Activated naive CD8-positive, alpha-beta T cell treated with anti-CD3 and anti-CD28 coated beads, Interleukin-2, amount 10 ng/mL, durations not matched to agents 7 days and 5 days (primary cell): Measurements from ENCODE around the gene AKAP5. TPM values are rescaled to one million over a fixed set of nuclear protein-coding genes. Genes with fewer than 3 reads are reported as not detected.
A peak's percentile ranks its signal among the peaks of the same experiment; 100 is the strongest.

Experiments used
- ATAC-seq: fragments of 150-1000 bp; cut with Tn5 transposase; one replicate; pipeline ENCODE4 v1.10.0; 2021; ENCODE audit warnings: low read depth, moderate library complexity
- POLR2A ChIA-PET: fragments of 350-600 bp; sonication (Branson Sonifier 250); formaldehyde crosslinking; loops from one replicate; lab custom pipeline; 2021; ENCODE audit warnings: antibody characterized with exemption; lab: Charles Lee
- DNase-seq: peaks from one replicate; pipeline ENCODE4 v3.0.0; 2021
- H3K27ac Mint-ChIP-seq: one replicate; pipeline ENCODE4 v1.8.0; 2022; ENCODE audit warnings: mild to moderate bottlenecking, mixed read lengths
- H3K27me3 Mint-ChIP-seq: one replicate; pipeline ENCODE4 v1.8.0; 2022; ENCODE audit warnings: mild to moderate bottlenecking, moderate library complexity, mixed read lengths
- H3K36me3 Mint-ChIP-seq: one replicate; pipeline ENCODE4 v1.8.0; 2021; ENCODE audit warnings: mild to moderate bottlenecking, mixed read lengths
- H3K4me1 Mint-ChIP-seq: one replicate; pipeline ENCODE4 v1.8.0; 2021; ENCODE audit warnings: mixed read lengths
- H3K4me3 Mint-ChIP-seq: one replicate; pipeline ENCODE4 v1.8.0; 2022; ENCODE audit warnings: mild to moderate bottlenecking, moderate library complexity, mixed read lengths
- H3K9me3 Mint-ChIP-seq: one replicate; pipeline ENCODE4 v1.8.0; 2021; ENCODE audit warnings: mixed read lengths
- total RNA-seq, 2 experiments: library from RNA; stranded (reverse); gene quantifications; one replicate each; pipeline ENCODE4 v1.2.3, GENCODE V29; 2021

Gene AKAP5
- total RNA-seq, 2 experiments from 2014 or later: 1.7 TPM

GRCh38 chr14:64465831-64466554 is 694 bp downstream of the AKAP5 start:
- peak overlapping the region; percentile 50 for H3K27ac Mint-ChIP-seq
- peak overlapping the region; percentile 82 for H3K4me3 Mint-ChIP-seq
- peaks cover 2% of the 10 kb centered on the region for H3K27me3 Mint-ChIP-seq
- peaks cover 29% of the 10 kb centered on the region for H3K4me1 Mint-ChIP-seq
- ATAC-seq (no peak), DNase-seq (no peak)
- H3K36me3 Mint-ChIP-seq: peaks cover 8% of the 10 kb centered on the region
- no peaks in the 10 kb centered on the region for H3K9me3 Mint-ChIP-seq
- POLR2A ChIA-PET: interaction anchor here (0.8 to 1.2 kb wide), 3 partner anchors 9 to 78 kb away, joined by 3 read pairs; partner anchors contain the start of gene MTHFD1

GRCh38 chr14:64467101-64467500 is 1.8 kb downstream of the AKAP5 start:
- POLR2A ChIA-PET: interaction anchor here (1.2 kb wide), 1 partner anchor 80 kb away, joined by 3 read pairs; no protein-coding TSS in a partner anchor
- DNase-seq (no peak), ATAC-seq (no peak)
- H3K4me1 Mint-ChIP-seq: peaks cover 29% of the 10 kb centered on the region
- no peak overlapping the region for H3K27ac Mint-ChIP-seq
- H3K36me3 Mint-ChIP-seq: peaks cover 7% of the 10 kb centered on the region
- H3K9me3 Mint-ChIP-seq: no peaks in the 10 kb centered on the region
- no peak overlapping the region for H3K4me3 Mint-ChIP-seq
- peaks cover 2% of the 10 kb centered on the region for H3K27me3 Mint-ChIP-seq

GRCh38 chr14:64467566-64467965 is 2.3 kb downstream of the AKAP5 start:
- ATAC-seq (no peak), DNase-seq (no peak)
- no peak overlapping the region for H3K27ac Mint-ChIP-seq
- no peak overlapping the region for H3K4me3 Mint-ChIP-seq
- peaks cover 2% of the 10 kb centered on the region for H3K27me3 Mint-ChIP-seq
- POLR2A ChIA-PET: interaction anchor here (1.2 kb wide), 1 partner anchor 80 kb away, joined by 3 read pairs; no protein-coding TSS in a partner anchor
- peaks cover 5% of the 10 kb centered on the region for H3K36me3 Mint-ChIP-seq
- no peaks in the 10 kb centered on the region for H3K9me3 Mint-ChIP-seq
- H3K4me1 Mint-ChIP-seq: peaks cover 29% of the 10 kb centered on the region

- H3K36me3 Mint-ChIP-seq: peaks cover 5% of the 10 kb centered on the region
- H3K9me3 Mint-ChIP-seq: no peaks in the 10 kb centered on the region
- POLR2A ChIA-PET: no interaction called here
- no peak overlapping the region for H3K27ac Mint-ChIP-seq
- peaks cover 29% of the 10 kb centered on the region for H3K4me1 Mint-ChIP-seq
- peaks cover 2% of the 10 kb centered on the region for H3K27me3 Mint-ChIP-seq
- H3K4me3 Mint-ChIP-seq: no peak overlapping the region
- ATAC-seq (no peak), DNase-seq (no peak)
These were observed 3.2 kb downstream of the AKAP5 start for GRCh38 chr14:64468451-64468850.

GRCh38 chr14:64474041-64474440 is 8.7 kb downstream of the AKAP5 start:
- DNase-seq: no peak
- Mint-ChIP-seq H3K4me1 (peaks cover 2% of the 10 kb centered on the region), H3K9me3 (no peaks in the 10 kb centered on the region), H3K27me3 (no peaks in the 10 kb centered on the region), H3K4me3 (no peak overlapping the region), H3K27ac (no peak overlapping the region), H3K36me3 (peaks cover 1% of the 10 kb centered on the region)
- POLR2A ChIA-PET: no interaction called here
- no peak for ATAC-seq

- DNase-seq: no peak
- Mint-ChIP-seq H3K36me3 (peaks cover 3% of the 10 kb centered on the region), H3K9me3 (no peaks in the 10 kb centered on the region), H3K27me3 (no peaks in the 10 kb centered on the region), H3K4me1 (peaks cover 2% of the 10 kb centered on the region), H3K27ac (no peak overlapping the region), H3K4me3 (no peak overlapping the region)
- no peak for ATAC-seq
- POLR2A ChIA-PET: interaction anchor here (0.7 kb wide), 2 partner anchors 9 to 248 kb away, joined by 3 to 5 read pairs; partner anchors contain the start of gene AKAP5
These were observed 9.4 kb downstream of the AKAP5 start for GRCh38 chr14:64474698-64475097.

- Mint-ChIP-seq H3K4me1 (peaks cover 2% of the 10 kb centered on the region), H3K9me3 (no peaks in the 10 kb centered on the region), H3K27me3 (no peaks in the 10 kb centered on the region), H3K4me3 (no peak overlapping the region), H3K27ac (no peak overlapping the region), H3K36me3 (peaks cover 4% of the 10 kb centered on the region)
- ATAC-seq (no peak), DNase-seq (no peak)
- POLR2A ChIA-PET: interaction anchor here (0.7 kb wide), 1 partner anchor 10 kb away, joined by 3 read pairs; the partner anchor contains the start of gene AKAP5
These were observed 10.4 kb downstream of the AKAP5 start for GRCh38 chr14:64475585-64476273.

GRCh38 chr14:64476438-64476837 is 11.1 kb downstream of the AKAP5 start:
- ATAC-seq (no peak), DNase-seq (no peak)
- Mint-ChIP-seq H3K4me3 (no peak overlapping the region), H3K9me3 (no peaks in the 10 kb centered on the region), H3K27ac (no peak overlapping the region), H3K27me3 (no peaks in the 10 kb centered on the region), H3K36me3 (peaks cover 4% of the 10 kb centered on the region), H3K4me1 (peaks cover 2% of the 10 kb centered on the region)
- POLR2A ChIA-PET: no interaction called here

- H3K9me3 Mint-ChIP-seq: no peaks in the 10 kb centered on the region
- no peak overlapping the region for H3K27ac Mint-ChIP-seq
- DNase-seq (no peak), ATAC-seq (no peak)
- no peaks in the 10 kb centered on the region for H3K27me3 Mint-ChIP-seq
- POLR2A ChIA-PET: interaction anchor here (1.2 kb wide), 1 partner anchor 135 kb away, joined by 4 read pairs; no protein-coding TSS in a partner anchor
- no peak overlapping the region for H3K4me3 Mint-ChIP-seq
- H3K36me3 Mint-ChIP-seq: peaks cover 4% of the 10 kb centered on the region
- peaks cover 2% of the 10 kb centered on the region for H3K4me1 Mint-ChIP-seq
These were observed 13.4 kb downstream of the AKAP5 start for GRCh38 chr14:64478634-64479250.

GRCh38 chr14:64488590-64489099 is 23.3 kb downstream of the AKAP5 start:
- H3K27ac Mint-ChIP-seq: no peak overlapping the region
- peaks cover 19% of the 10 kb centered on the region for H3K4me1 Mint-ChIP-seq
- H3K27me3 Mint-ChIP-seq: no peaks in the 10 kb centered on the region
- DNase-seq (no peak), ATAC-seq (no peak)
- POLR2A ChIA-PET: interaction anchor here (0.6 to 1.0 kb wide), 2 partner anchors 12 to 23 kb away, joined by 3 to 4 read pairs; no protein-coding TSS in a partner anchor
- H3K4me3 Mint-ChIP-seq: no peak overlapping the region
- no peaks in the 10 kb centered on the region for H3K9me3 Mint-ChIP-seq
- peaks cover 33% of the 10 kb centered on the region for H3K36me3 Mint-ChIP-seq

- Mint-ChIP-seq H3K27me3 (no peaks in the 10 kb centered on the region), H3K4me3 (no peak overlapping the region), H3K27ac (peak overlapping the region; percentile 40), H3K36me3 (peaks cover 32% of the 10 kb centered on the region), H3K4me1 (peaks cover 25% of the 10 kb centered on the region), H3K9me3 (no peaks in the 10 kb centered on the region)
- ATAC-seq (no peak), DNase-seq (no peak)
- POLR2A ChIA-PET: no interaction called here
These were observed 26.3 kb downstream of the AKAP5 start for GRCh38 chr14:64491637-64492036.

GRCh38 chr14:64493455-64493854 is 28.2 kb downstream of the AKAP5 start:
- no peak for DNase-seq
- Mint-ChIP-seq H3K36me3 (peaks cover 32% of the 10 kb centered on the region), H3K27me3 (no peaks in the 10 kb centered on the region), H3K27ac (no peak overlapping the region), H3K4me3 (no peak overlapping the region), H3K9me3 (no peaks in the 10 kb centered on the region), H3K4me1 (peaks cover 33% of the 10 kb centered on the region)
- ATAC-seq: no peak
- POLR2A ChIA-PET: no interaction called here

- no peak overlapping the region for H3K4me3 Mint-ChIP-seq
- DNase-seq: no peak
- peaks cover 41% of the 10 kb centered on the region for H3K4me1 Mint-ChIP-seq
- H3K27ac Mint-ChIP-seq: no peak overlapping the region
- peaks cover 33% of the 10 kb centered on the region for H3K36me3 Mint-ChIP-seq
- no peaks in the 10 kb centered on the region for H3K9me3 Mint-ChIP-seq
- no peaks in the 10 kb centered on the region for H3K27me3 Mint-ChIP-seq
- POLR2A ChIA-PET: interaction anchor here (1.8 kb wide), 1 partner anchor 108 kb away, joined by 8 read pairs; the partner anchor contains the start of gene MTHFD1
- no peak for ATAC-seq
These were observed 30.0 kb downstream of the AKAP5 start for GRCh38 chr14:64495252-64495651.
